Ramos (cell line): ENCODE data around the gene OR4D6.

ENCODE experiments used
- in situ Hi-C: fragments of 300-500 bp; cut with MboI; formaldehyde crosslinking; loops from one replicate; pipeline ENCODE4 v1.14.3; 2022; ENCODE audit warnings: low sequenced_read_pairs; ENCODE audit not compliant: unreplicated experiment

Gene OR4D6

DNA sequence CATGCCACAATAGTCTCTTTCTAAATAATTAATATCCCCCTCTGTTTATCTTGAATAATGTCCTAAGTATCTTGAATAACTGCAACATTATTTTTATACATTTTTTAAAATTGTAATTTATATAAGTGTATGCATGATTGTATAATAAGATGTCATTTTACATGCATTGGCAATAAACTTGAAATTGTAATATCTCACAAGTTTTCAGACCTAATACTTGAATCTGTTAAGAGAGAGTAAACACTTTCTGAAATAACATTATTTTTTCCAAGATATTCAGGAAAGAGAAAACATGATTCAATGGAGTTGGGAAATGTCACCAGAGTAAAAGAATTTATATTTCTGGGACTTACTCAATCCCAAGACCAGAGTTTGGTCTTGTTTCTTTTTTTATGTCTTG is 46.5 kb downstream of the OR4D6 start, which contains the start of gene OR4D11:
Gene OR4D11 (plus strand): TSS at position 301 of the 400 bp plus-strand sequence. CDS start 0 bp downstream, at position 301.
- in situ Hi-C loops = no loop called here
